ENCODE measurements around the gene UCP3.
"Not testable (repeated sequence)": the region's sequence is repeated elsewhere in the genome, so short reads cannot be mapped to it uniquely, and the experiment has no call there.

DNA sequence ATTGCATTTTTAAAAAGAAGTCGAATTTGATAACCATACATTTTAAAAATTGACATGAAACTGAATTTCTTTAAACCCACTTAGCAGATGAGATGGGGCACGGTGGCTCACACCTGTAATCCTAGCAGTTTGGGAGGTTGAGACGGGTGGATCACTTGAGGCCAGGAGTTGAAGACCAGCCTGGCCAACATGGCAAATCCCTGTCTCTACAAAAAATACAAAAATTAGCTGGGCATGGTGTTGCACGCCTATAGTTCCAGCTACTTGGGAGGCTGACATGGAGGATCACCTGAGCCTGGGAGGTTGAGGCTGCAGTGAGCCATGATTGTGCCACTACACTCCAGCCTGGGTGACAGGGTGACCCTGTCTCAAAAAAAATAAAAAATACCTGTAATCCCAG is 23.2 kb downstream of the UCP3 start:
- TF ChIP-seq, protein P1, sequence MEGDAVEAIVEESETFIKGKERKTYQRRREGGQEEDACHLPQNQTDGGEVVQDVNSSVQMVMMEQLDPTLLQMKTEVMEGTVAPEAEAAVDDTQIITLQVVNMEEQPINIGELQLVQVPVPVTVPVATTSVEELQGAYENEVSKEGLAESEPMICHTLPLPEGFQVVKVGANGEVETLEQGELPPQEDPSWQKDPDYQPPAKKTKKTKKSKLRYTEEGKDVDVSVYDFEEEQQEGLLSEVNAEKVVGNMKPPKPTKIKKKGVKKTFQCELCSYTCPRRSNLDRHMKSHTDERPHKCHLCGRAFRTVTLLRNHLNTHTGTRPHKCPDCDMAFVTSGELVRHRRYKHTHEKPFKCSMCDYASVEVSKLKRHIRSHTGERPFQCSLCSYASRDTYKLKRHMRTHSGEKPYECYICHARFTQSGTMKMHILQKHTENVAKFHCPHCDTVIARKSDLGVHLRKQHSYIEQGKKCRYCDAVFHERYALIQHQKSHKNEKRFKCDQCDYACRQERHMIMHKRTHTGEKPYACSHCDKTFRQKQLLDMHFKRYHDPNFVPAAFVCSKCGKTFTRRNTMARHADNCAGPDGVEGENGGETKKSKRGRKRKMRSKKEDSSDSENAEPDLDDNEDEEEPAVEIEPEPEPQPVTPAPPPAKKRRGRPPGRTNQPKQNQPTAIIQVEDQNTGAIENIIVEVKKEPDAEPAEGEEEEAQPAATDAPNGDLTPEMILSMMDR (conservative IDR thresholded peaks at IDR 0.05; ENCODE audit: low read length), result not testable (repeated sequence)
- not testable (repeated sequence) for TF ChIP-seq EZH2phosphoT487 (IDR thresholded peaks at IDR 0.05; ENCODE audit: borderline replicate concordance, low read depth, low read length)
